Cerebellar cortex (tissue), 1 donor: ENCODE results near the gene SENP1.
"Not testable (repeated sequence)": the region's sequence is repeated elsewhere in the genome, so short reads cannot be mapped to it uniquely, and the experiment has no call there.

Experiments
- DNase-seq: peaks from one replicate; pipeline ENCODE4 v3.0.0-alpha.2; 2015; ENCODE audit warnings: low spot score

The SENP1 gene

DNA sequence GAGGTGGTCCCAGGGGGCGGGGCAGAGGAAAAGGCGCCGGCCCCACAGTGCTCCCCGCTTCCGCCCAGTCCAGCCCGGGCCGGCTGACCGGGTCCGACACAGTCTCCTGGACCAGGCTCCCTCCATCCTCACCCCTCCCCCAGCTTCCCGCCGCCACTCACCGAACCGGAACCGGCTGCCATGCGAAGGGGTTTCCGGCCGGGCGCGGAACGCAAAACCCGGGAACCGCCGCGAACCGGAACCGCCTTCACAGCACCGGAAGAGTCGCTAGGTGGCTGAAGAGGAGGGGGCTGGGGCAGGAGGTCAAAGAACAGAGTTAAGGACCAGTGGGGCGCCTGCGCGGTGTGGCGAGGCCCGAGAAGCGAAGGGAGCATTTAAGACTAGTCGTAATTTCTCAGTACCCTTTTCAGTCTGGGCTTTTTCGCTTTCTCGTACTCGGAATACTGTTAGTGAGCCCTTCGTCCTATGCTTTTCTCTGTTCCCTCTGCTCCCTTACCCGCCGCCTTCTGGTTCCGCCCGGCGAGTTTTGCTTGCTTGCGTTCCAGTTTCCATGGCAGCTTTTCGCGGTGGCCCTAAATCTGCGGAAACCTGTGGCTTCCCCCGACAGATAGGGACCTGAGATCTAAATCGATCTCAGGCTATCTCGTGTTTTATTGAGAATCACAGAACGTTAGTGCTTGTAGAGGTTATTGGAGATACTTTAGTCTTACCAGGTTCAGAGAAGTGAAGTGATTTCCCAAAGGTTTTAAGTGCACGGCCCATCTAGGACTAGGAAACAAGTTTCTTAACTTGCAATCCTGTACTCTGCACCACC lies at the start of gene SENP1:
SENP1 (minus strand) TSS at position 213 of the 814 bp plus-strand sequence. CDS start 4,607 bp downstream, outside the sequence.
- peak; percentile 87 for DNase-seq

DNA sequence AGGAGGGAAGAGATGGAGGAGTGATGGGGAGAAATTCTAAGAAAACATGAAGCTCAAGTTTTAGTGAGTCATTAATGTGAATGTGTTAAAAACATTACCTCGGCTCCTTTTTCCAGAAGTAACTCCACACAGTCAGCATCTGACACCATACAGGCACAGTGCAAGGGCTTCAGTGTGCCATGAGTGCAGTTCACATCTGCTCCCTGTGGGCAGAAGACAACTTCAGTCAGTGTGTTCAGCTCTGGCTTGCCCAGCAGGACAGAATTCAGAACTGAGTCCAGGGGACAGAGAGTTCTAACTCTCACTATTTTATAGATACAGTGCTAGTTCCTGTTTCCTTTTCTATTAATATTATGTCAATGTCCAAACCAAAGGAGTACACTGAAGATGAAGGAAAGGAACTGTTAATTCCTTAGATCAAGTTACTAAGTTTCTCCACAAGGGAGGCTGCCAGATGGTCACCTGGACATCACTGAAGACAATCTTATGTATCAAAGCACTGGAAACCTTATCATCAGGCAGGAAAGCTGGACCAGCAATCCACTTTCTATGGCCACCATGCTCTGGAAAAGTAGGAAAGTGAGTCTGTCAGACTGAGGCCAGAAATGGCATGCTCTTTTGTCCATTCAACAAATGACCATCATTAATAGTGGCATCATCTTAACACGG lies 45.4 kb upstream of the SENP1 start:
- DNase-seq = no peak

GRCh38 chr12:48145981-48146380 lies 40.1 kb upstream of the SENP1 start:
- no peak for DNase-seq

- no peak for DNase-seq
Observed at GRCh38 chr12:48143898-48144297, 38.0 kb upstream of the SENP1 start.

GRCh38 chr12:48142818-48143674 lies 37.2 kb upstream of the SENP1 start:
- DNase-seq = no peak

DNA sequence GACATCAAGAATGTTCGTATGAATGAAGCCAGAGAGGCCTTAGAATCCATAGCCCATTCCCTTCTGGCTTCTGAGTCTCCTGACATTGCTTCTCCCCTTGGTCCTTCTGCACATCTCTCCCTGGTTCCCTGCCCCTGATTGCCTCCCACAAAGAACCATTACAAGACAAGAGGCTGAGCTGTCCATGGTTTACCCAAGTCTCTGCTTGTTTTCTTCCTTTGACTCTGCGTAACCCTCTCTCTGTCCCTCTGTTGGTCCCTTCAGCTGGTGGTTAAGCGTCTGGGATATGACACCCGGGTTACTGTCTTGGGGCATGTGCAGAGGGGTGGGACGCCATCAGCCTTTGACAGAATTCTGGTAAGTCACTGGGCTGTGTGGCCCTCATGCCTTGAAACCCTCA lies 29.1 kb upstream of the SENP1 start:
- no peak for DNase-seq

GRCh38 chr12:48132826-48133225 lies 26.9 kb upstream of the SENP1 start:
- DNase-seq = no peak

- no peak for DNase-seq
Observed at GRCh38 chr12:48131517-48131916, 25.6 kb upstream of the SENP1 start.

DNA sequence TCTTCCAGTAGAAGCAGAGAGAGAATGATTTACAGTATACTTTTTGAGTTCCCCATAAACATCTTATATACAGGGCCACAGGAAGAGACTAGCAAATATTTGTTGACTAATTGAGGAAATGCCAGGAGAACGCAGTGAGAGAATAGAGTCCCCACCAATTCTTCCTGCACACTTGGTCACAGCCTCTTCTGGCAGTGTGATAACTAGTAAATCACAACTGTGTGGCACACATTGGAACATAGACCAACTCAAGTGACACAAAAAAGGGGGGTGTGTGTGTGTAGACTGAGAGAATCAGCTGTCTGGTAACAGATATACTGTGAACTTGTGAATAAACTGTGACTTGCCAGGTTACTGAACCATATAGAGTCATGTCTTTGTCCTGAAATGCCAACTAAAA lies 23.5 kb upstream of the SENP1 start:
- no peak for DNase-seq

- no peak for DNase-seq
Observed at GRCh38 chr12:48128800-48129199, 22.9 kb upstream of the SENP1 start.

- no peak for DNase-seq
Observed at GRCh38 chr12:48126953-48127630, 21.2 kb upstream of the SENP1 start.

- peak; percentile 79 for DNase-seq
Observed at GRCh38 chr12:48125985-48126384, 20.1 kb upstream of the SENP1 start.

DNA sequence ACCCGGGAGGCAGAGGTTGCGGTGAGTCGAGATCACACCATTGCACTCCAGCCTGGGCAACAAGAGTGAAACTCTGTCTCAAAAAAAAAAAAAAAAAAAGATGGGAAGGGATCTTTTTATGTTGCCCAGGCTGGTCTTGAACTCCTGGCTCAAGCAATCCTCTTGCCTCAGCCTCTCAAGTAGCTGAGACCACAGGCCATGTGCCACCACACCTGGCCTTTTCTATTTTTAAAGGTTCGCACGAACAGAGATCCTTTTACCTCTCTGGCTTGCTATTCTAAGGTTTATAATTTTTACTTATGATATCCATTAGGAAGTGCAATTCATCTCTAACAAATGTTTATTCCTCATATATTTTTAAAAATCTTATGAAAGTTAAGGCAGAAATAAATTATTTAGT lies 19.7 kb upstream of the SENP1 start:
- DNase-seq = not testable (repeated sequence)

DNA sequence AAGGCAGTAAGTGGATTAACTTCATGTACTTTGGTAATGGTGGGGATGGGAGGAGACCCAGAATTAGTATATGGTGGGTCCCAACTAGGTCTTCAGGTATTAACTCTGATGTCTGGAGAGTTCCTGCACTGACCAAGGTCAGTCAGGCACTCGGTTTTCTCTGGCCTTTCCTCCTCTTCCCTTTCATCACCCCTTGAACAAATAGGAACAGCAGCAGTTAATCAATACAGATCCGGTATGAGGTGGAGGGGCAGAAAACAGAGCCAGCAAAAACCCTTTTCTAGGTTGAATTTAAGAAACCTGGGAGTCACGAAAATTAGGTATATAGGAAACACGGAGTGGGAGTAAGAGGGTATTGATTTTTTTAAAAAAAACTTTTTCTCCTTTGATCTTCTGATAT lies 17.3 kb upstream of the SENP1 start:
- no peak for DNase-seq

- DNase-seq = no peak
Observed at GRCh38 chr12:48122065-48122834, 16.4 kb upstream of the SENP1 start.

GRCh38 chr12:48121522-48121921 lies 15.6 kb upstream of the SENP1 start:
- DNase-seq = no peak

- DNase-seq = peak; percentile 50
Observed at GRCh38 chr12:48119834-48120195, 13.9 kb upstream of the SENP1 start.

DNA sequence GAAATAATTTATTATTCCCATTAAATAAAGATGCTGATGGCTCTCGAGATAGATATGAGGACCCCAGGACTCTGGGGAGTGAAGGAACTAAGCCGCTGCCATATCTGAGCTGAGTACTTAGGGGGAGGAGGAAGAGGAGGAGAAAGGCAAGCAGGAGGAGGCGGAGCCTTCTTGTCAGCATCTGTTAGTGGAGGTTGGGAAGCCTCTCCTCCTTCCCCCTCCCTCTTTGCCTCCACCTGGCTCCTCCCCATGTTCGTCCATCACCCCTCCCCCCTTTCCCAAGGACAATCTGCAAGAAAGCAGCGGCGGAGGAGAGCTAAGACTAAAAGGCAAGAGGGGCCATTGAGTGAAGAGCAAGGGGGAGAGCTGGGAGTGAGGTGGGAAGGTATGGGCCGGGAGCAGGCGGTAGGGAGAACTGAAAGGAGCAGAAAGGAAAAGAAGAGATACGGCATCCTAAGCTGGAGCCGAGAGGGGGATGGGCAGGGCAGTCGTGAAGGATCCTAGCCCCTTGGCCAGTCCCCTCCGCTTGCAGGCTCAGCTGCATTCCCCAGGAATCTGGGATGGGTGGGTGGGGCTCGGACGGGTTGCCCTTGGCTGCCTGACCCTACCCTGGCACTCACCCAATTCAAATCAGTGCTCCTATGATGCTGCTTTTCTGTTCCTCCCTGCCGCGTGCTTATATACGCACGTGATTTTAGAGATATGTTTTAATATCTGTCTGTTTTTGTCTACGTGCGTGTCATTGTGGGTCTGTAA lies 13.4 kb upstream of the SENP1 start, which contains the start of gene PFKM:
PFKM (plus strand) TSS at position 287 of the 756 bp plus-strand sequence. CDS start 3,411 bp downstream, outside the sequence.
- peak; percentile 99 for DNase-seq

- DNase-seq = peak; percentile 16
Observed at GRCh38 chr12:48118284-48118871, 12.5 kb upstream of the SENP1 start.

DNA sequence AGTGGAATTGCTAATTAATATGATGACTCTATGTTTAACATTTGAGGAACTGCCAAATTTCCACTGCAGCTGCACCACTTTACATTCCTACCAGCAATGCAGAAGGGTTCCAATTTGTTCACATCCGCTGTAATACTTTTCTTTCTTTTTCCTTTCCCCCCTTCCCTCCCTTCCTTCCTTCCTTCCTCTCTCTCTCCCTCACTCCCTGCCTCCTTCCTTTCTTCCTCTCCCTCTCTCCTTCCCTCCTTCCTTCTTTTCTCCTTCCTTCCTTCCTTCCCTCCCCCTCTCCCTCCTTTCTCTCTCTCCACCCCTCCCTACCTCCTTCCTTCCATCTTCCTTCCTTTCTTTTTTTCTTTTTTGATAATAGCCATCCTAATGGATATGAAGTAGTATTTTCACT lies 10.1 kb upstream of the SENP1 start:
- no peak for DNase-seq
